NCI-H526 (cell line): Measurements from ENCODE around the gene SPEM2.

Experiments used
- DNase-seq, 2 experiments: peaks; one replicate each; lab custom pipeline; 2025; lab: John Stamatoyannopoulos, UW

SPEM2 gene

DNA sequence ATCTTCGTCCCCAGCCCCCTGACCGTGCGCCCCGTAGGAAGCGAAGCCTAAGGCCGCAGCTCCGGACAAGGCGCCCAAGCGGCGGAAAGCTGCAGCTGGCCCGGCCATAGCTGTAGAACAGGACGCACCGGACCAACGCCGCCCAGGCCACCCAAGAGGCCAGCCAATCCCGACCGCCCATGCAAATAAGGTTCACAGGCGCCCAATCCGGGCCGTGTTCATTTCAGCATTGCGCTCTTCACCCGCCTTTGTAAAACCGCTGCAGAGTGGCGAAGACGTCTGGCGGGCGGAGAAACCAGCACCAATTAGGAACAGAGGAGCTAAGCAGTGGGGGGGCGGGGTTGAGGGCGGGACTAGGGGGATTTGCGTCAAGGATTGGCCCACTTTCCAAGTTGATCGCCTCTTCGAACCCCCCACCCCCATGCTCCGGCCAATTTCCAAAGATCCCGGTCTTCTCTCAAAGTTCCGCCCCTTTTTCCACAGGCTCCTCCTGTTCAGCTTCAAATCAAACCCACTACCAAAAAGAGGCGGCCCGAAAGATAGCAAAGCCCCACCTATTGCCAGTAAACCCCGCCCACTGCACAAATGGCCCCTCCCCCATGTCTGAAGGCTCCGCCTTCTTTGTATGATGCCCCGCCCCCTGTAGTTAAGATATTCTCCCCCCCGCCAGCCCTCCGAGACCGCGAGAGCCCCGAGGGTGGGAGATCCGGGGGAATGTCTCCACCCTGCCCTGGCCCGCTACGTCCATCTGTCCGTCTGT lies 21.3 kb upstream of the SPEM2 start, which contains the start of gene TMEM256:
Gene TMEM256, minus strand, starts transcription at position 121 of the 760 bp plus-strand sequence. Its CDS starts 13 bp downstream, at position 108.
- DNase-seq = peak; percentile 95 to 97

DNA sequence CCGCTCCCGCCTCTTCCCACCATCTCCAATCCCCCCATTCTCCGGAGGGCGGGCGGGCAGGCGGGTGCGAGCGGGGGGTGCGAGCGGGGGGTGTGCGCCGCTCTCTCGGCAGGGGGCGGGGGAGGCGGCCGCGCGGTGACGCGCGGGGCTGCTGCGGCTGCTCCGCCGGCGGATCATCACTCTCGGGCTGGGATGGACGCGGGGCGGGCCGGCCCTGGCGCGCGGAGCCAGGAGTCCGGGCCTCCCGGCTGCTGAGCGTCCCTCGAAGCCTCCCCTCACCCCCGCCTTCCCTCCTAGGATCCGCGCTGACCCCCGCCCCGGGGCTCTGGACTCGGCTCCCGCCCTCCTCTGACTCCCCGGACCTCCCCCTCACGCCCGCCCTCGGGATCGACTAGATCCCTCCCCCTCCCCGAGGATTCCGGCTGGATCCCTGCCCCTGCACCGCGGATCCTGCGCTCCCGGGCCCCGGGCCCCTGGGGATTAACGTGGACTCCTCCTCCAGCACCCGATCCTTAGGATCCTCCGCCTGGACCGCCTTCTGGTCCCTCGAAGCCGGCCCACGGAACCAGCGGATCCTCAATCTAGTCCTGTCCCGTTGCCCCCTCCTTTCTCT lies 20.6 kb upstream of the SPEM2 start:
- DNase-seq = peak in 1 of 2 experiments; percentile 50

DNA sequence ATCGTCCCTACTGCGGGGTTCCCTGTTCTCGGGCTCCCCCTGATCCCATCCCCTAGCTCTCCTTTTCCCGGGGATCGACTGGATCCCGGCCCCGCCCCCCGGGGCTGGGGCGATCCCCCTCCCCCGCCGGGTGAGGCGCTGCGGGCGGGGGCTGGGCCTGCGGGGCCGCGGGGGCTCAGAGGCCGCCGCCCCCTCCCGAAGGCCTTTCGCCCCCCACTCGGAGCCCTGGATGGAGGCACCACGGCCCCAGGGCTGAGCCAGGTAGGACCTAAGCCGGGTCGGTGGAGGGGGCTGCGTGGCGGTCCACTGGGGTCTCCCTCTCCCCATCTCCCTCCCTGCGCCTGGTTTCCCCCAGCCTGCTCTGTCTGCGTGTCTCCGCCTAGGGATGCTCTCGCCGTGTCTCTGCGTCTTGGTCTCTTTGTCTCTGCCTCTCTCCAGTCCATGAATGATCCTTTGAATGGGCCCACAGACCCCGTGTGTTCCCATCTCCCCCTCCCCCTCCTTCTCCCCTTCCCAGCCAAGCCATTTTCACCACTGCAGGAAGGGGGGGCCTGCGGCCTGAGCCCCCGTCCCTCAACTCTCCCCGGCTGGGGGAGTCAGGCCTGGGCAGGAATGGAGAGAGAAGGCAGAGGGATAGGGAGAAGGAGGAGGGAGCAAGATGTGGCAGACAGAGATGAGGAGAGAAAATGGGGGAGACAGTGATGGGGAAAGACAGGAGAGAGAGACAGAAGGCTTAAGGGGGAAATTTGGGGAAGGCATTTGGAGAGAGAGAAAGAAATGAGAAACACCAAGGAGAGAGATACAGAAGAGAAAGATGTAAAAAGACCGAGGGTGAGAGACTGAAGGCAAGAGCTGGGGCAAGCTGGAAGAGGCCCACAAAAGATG lies 19.8 kb upstream of the SPEM2 start:
- DNase-seq = no peak

DNA sequence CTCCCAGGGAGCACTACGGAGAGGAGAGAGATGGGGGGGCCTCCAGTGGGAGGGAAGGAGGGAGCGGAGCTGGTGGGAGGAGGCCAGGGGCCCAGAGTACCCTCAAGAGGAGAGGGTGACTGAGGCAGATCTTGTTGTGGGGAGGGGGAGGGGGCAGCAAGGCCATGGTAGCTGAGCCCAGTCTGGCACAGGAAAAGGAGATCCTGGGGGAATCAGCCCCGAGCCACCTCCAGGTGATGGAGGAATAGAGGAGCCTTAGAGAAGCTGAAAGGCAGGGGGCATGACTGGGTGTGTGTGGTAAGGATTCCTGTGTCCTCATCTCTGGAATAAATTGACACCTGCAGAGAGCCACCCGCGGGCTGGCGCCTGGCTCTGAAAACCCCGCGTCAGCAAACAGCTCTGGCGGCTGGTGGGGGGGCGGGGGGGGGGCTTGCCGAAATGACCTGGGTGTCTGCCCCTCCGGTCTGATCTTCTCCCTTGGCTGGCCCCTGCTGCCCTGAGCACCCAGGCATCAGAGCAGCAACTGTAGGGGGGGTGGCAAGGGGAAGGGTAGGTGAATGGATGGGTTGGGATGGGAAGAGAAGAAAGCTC lies 19.1 kb upstream of the SPEM2 start:
- DNase-seq = no peak

DNA sequence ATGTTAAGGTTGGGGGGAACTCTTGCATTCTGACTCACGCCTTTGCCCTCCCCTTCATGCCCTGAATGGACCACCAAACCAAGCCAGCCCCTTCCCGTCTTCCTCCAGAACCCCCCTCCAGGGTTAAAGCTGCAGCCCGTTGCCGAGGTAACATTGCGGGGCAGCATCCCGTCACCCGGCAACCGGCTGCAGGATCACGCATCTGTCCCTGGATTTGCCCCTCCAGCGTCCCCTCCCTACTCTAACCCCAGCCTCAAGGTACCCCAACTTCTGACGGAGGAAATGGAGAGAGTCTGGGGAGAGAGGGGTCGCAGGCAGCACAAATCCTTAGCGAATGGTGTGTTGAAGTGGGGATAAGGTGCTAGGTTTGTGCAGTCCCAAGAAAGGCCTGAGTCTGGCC lies 18.3 kb upstream of the SPEM2 start:
- DNase-seq = no peak

DNA sequence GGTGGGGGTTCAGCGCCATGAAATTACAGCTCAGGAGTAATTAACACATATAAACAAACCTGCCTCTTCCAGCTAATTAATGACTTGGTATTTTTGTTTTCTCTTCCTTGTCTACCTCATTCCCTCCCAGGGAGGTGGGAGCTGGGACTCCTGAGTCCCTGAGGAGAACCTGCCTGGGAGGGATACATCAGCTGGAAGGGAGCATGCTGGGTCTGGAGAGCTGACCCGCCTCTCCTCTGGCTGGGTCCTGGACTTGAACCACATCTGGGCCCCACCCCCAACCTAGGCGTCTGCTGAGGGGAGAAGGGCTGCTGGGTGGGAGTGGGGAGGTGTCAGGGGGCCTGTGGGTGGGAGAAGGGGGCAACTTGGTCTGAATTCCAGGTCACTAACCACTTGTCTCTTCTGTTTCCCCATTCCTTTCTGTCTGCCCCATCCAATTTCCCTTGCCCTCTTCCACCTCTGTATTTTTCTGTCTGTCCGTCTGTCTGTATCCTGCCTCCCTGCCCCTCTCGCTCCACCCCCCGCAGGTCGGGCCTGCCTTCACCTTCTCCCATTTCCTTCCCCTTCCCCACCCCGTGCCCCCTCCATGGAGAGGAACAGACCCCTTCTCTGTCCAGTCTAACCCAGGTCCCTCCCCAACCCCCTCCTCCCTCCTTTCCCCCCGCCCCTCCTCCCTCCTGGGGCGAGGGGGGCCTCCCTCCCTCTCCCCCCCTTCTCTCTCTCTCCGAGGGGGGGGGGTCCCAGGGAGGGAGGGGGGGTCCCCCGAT lies 17.7 kb upstream of the SPEM2 start, which contains the start of gene NLGN2:
Gene NLGN2, plus strand, starts transcription at position 361 of the 767 bp plus-strand sequence. CDS start 411 bp downstream, outside the sequence.
- DNase-seq = no peak

DNA sequence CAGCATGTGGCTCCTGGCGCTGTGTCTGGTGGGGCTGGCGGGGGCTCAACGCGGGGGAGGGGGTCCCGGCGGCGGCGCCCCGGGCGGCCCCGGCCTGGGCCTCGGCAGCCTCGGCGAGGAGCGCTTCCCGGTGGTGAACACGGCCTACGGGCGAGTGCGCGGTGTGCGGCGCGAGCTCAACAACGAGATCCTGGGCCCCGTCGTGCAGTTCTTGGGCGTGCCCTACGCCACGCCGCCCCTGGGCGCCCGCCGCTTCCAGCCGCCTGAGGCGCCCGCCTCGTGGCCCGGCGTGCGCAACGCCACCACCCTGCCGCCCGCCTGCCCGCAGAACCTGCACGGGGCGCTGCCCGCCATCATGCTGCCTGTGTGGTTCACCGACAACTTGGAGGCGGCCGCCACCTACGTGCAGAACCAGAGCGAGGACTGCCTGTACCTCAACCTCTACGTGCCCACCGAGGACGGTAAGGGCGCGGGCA lies 17.1 kb upstream of the SPEM2 start:
- DNase-seq = no peak

DNA sequence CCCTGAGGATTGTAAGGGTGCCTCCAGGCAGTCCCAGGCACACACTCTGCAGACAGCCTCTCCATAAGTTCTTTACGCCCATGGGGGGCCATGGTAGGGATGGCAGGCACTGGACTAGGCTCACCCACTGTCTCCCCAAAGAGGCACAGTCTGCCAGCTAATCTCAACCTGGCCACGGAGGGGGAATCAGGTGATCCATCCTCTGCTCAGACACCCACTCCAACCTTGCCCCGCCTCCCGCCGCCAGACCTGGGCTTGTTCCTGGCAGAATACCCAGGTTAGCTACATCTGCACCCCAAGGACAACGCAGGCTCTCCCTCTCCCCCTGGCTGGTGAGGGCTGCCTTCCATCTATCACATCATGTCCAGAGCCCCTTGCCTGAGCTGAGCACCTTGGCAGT lies 16.6 kb upstream of the SPEM2 start:
- no peak for DNase-seq

DNA sequence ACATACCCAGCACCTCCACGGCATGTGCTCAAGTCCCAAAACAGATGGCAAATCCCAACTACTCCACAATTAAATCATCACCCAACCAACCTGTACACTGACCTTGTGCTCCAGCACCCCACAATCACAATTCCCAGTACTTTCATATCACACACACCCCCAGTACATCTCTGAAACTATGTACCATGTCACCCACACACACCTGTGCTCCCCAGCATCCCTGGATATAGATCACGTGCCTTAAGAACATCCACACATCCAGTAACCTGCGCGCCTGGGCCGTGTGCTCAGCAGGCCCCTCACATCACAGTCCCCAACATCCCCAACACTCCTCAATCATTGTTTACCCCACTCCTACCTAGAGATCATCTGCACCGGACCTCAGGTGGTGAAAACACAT lies 15.7 kb upstream of the SPEM2 start:
- no peak for DNase-seq

DNA sequence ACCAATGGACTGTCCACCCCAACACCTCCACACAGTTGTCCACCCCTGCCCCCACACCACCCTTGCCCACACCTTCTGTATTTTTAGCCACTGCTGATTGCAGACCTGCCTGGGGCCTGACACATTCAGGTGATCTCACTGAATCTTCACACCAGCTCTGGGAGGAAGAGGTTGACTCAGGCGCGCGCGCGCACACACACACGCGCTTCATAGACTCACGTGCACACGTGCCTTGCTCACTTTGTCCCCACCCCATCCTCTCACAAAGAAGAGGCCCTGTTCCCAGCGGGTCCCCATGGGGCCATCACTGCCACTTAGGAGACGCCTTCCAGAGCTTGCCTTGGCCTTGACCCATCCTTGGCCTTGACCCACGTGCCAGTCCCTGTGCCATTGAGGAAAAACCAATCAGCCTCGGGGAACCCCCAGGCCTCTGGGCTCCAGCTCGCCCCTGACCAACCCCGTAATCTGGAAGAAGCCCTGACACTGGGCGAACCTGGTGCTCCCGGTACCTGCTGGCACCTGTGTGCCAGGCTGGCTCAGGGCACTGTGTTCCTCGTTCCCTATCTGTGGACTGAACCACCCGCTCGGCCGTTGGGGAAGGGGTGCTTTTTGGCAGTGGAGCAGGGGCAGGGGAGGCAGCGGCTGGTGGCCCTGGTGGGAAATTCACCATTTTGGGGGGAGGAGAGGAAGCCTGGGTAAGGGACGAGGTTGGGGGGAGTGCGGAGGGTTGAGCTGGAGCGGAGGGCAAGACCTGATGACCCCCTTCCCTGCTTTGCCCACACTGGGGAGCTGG lies 14.6 kb upstream of the SPEM2 start:
- DNase-seq = no peak

DNA sequence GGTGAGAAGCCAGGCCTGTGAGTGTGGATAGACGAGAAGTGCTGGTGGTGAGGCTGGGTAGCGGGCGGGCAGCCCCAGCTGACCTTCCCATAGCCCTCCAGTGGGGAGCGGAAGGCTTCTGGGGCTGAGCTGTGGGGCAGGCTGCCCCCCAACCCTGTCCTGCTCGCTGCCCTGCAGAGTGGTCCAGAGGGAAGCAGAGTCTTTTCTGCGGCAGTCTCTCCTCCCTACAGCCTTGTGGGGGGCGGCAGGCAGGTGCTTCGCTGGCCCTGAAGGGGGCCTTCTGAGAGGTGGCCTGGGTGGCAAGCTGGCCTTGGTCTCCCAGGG lies 14.0 kb upstream of the SPEM2 start:
- no peak for DNase-seq

DNA sequence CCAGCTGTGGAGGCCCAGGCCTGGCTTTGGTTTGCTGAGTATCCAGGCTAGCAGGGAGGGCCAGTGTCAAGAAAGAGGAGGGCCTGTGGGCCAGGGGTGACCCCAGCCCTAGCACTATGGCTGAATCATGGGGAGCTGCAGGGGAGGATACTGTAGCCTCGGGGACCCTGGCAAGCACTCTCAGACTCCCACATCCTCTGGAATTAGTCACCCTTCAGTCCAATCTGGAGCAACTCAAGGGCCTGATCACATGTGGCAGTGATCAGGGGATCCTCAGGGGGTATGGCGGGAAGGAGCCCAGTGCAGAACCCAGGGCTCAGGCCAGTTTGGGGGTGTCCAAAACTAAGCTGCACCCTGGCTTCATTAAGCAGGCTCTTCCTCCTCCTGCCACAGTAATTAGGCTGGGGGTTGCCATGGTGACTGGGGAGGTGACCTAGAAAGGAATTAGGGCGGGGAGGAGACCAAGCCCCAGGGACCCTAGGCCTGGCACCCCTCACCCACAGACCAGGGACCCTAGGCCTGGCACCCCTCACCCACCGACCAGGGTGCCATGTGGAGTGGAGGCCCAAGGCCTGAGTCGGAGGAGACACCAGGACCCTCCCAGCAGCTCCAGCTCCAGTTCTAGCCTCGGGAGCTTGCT lies 11.9 kb upstream of the SPEM2 start:
- no peak for DNase-seq

DNA sequence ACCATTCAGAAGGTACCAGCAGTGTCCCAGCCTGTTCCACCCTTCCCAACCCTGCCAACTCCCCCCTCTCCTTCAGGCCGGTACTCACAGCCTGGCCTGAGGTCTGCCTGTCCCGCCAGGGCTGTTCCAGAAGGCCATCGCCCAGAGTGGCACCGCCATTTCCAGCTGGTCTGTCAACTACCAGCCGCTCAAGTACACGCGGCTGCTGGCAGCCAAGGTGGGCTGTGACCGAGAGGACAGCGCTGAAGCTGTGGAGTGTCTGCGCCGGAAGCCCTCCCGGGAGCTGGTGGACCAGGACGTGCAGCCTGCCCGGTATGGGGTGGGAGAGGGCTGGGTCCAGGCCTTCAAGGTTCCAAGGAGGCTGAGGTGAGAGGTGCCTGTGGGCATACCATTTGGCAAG lies 10.6 kb upstream of the SPEM2 start:
- no peak for DNase-seq

DNA sequence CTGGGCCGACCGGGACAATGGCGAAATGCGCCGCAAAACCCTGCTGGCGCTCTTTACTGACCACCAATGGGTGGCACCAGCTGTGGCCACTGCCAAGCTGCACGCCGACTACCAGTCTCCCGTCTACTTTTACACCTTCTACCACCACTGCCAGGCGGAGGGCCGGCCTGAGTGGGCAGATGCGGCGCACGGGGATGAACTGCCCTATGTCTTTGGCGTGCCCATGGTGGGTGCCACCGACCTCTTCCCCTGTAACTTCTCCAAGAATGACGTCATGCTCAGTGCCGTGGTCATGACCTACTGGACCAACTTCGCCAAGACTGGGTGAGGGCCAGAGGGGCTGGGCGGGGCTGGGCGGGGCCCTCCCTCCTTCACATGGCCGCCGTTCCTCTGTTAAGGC lies 9.6 kb upstream of the SPEM2 start:
- DNase-seq = no peak

DNA sequence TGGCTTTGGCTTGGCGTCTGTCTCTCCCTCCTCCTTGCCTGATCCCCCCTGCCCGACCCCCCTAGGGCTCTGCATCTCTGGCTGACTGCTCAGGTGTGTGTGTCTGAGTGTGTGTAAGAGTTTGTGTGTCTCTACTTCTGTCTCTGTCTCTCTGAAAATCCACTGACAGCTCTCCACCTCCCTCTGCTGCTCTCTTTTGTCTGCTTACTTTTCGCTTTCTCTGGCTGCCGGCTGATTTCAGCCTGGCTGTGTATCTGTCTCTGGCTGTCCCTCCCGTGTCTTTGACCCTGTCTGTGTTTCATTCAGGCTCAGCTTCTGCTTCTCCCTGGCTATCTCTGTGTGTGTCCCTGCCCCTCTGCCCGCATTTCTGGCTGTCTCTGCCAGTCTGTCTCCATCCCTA lies 9.1 kb upstream of the SPEM2 start:
- DNase-seq = no peak

DNA sequence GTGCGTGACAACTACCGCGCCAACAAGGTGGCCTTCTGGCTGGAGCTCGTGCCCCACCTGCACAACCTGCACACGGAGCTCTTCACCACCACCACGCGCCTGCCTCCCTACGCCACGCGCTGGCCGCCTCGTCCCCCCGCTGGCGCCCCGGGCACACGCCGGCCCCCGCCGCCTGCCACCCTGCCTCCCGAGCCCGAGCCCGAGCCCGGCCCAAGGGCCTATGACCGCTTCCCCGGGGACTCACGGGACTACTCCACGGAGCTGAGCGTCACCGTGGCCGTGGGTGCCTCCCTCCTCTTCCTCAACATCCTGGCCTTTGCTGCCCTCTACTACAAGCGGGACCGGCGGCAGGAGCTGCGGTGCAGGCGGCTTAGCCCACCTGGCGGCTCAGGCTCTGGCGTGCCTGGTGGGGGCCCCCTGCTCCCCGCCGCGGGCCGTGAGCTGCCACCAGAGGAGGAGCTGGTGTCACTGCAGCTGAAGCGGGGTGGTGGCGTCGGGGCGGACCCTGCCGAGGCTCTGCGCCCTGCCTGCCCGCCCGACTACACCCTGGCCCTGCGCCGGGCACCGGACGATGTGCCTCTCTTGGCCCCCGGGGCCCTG lies 8.3 kb upstream of the SPEM2 start:
- DNase-seq = no peak

DNA sequence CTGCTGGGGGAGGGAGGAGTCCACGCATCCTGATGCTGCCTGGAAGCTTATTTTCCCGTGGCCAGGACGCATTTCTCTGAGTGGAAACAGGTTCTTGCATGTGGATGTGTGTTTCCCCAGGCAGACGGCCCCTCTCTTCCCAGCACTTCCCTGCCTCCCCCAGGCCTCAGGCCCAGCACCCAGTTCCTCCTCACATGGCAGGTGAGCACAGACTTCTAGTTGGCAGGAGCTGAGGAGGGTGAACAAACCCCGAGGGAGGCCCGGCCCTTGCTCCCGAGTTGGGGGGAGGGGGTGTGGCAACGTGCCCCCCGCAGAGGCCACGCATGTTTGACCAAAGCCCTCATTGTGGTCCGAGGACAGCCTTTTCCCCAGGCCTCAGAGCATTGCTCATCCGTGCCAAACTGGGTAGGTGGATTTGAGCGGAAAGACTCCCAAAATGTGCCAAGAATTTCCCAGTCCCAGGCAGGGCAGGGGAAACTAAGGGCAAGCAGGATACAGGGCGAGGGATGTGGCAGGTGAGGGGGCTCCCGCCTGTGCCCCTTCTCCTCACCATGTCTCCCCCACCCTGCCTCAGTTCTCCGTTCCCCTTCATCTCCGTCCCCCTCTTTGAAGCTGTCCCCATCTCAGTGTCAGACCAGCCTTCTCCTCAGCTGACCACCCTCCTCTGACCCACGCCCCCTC lies 6.8 kb upstream of the SPEM2 start:
- DNase-seq = no peak

DNA sequence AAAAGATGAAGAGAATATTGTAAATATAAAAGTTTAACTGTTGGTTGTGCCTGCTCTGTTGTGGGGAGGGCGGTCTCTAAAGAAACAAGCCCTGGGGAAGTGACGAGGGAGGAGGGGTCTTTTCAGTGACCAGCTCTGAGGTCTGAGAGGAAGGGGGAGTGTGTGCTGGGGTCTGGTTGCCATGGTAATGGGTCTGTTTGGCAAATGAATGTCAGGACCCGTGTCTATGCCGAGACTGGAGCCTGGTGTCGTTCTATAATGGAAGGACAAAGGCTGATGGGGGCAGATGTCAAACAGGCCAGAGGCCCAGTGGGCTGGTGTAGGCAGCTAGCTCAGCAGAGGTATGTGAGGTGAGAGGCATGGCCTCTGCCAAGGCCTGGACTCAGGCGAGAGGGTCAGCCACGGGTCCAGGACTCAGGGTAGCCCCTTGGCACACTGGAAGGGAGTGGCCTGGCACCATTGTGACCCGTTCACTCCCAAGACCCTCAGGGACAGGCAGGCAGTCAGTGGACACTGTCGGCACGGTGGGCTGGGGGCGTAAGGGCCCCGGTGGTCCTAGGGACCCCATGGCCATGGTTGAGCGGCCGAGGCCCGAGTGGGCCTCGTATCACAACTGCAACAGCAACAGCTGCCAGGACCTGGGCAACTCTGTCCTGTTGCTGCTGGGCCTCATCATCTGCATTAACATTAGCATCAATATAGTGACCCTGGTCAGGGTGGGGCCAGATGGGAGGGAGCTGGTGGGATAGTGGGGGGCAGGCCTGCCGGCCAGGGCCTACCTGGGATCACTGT lies 5.4 kb upstream of the SPEM2 start, which contains the start of gene SPEM1:
Gene SPEM1, plus strand, starts transcription at position 506 of the 792 bp plus-strand sequence. Its CDS starts 61 bp downstream, at position 567.
- DNase-seq = no peak
